Measurements from ENCODE around the gene ZSCAN10.

DNA sequence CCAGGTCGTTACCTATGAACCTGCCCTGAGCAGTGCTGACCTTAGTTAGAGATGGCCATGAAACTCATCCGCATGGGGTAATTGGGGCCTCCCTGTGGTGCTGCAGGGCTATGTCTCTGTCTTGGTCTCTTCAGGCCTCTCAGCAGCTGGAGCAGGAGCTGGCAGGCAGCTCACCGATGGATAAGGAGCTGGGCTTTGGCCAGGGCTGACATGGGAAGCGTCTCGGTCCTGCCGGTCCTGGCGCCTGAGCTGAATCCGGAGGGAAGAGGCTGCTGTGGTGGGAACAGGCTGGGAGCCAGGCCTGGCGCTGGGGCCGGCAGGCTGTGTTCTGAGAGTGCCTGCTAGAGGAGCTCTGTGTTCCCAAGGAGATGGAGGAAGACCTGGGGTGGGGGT, 23.6 kb downstream of the ZSCAN10 start:
- TF ChIP-seq EP300 (IDR thresholded peaks at IDR 0.05; ENCODE audit: borderline replicate concordance) (no peak), CEBPB (IDR thresholded peaks at IDR 0.05) (no peak), TAF1 (IDR thresholded peaks at IDR 0.05; ENCODE audit: low read depth) (no peak), RAD21 (IDR thresholded peaks at IDR 0.05; ENCODE audit: low read depth) (no peak), TCF12 (IDR thresholded peaks at IDR 0.05; ENCODE audit: low read depth) (no peak)
- TF ChIP-seq, protein P1, sequence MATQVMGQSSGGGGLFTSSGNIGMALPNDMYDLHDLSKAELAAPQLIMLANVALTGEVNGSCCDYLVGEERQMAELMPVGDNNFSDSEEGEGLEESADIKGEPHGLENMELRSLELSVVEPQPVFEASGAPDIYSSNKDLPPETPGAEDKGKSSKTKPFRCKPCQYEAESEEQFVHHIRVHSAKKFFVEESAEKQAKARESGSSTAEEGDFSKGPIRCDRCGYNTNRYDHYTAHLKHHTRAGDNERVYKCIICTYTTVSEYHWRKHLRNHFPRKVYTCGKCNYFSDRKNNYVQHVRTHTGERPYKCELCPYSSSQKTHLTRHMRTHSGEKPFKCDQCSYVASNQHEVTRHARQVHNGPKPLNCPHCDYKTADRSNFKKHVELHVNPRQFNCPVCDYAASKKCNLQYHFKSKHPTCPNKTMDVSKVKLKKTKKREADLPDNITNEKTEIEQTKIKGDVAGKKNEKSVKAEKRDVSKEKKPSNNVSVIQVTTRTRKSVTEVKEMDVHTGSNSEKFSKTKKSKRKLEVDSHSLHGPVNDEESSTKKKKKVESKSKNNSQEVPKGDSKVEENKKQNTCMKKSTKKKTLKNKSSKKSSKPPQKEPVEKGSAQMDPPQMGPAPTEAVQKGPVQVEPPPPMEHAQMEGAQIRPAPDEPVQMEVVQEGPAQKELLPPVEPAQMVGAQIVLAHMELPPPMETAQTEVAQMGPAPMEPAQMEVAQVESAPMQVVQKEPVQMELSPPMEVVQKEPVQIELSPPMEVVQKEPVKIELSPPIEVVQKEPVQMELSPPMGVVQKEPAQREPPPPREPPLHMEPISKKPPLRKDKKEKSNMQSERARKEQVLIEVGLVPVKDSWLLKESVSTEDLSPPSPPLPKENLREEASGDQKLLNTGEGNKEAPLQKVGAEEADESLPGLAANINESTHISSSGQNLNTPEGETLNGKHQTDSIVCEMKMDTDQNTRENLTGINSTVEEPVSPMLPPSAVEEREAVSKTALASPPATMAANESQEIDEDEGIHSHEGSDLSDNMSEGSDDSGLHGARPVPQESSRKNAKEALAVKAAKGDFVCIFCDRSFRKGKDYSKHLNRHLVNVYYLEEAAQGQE (IDR thresholded peaks at IDR 0.05; ENCODE audit: low read depth), result no peak
- TF ChIP-seq, protein P2, sequence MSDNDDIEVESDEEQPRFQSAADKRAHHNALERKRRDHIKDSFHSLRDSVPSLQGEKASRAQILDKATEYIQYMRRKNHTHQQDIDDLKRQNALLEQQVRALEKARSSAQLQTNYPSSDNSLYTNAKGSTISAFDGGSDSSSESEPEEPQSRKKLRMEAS (IDR thresholded peaks at IDR 0.05), result no peak
- TF ChIP-seq, protein P3, sequence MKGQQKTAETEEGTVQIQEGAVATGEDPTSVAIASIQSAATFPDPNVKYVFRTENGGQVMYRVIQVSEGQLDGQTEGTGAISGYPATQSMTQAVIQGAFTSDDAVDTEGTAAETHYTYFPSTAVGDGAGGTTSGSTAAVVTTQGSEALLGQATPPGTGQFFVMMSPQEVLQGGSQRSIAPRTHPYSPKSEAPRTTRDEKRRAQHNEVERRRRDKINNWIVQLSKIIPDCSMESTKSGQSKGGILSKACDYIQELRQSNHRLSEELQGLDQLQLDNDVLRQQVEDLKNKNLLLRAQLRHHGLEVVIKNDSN (IDR thresholded peaks at IDR 0.05), result no peak
